ENCODE results near the gene RAB27B.
"Not testable (repeated sequence)": the region's sequence is repeated elsewhere in the genome, so short reads cannot be mapped to it uniquely, and the experiment has no call there.

Gene RAB27B

GRCh38 chr18:54845787-54846186 is 17.5 kb downstream of the RAB27B start:
- H3K4me3 ChIP-seq (ENCODE audit: low read depth, low read length): no peak overlapping the region
- no peaks in the 10 kb centered on the region for H3K9me3 ChIP-seq (ENCODE audit: control insufficient read depth, low read length)
- no peak overlapping the region for H2AFZ ChIP-seq
- no peak overlapping the region for H3K4me2 ChIP-seq (ENCODE audit: low read length)
- H3K36me3 ChIP-seq (ENCODE audit: control insufficient read depth, insufficient read depth, low read length): no peaks in the 10 kb centered on the region
- no peaks in the 10 kb centered on the region for H3K27me3 ChIP-seq (ENCODE audit: control insufficient read depth, insufficient read depth, low read length)
- no peak overlapping the region for H3K9ac ChIP-seq
- no peak overlapping the region for H3K27ac ChIP-seq
- H3K79me2 ChIP-seq: no peaks in the 10 kb centered on the region
- TF ChIP-seq, protein P1, sequence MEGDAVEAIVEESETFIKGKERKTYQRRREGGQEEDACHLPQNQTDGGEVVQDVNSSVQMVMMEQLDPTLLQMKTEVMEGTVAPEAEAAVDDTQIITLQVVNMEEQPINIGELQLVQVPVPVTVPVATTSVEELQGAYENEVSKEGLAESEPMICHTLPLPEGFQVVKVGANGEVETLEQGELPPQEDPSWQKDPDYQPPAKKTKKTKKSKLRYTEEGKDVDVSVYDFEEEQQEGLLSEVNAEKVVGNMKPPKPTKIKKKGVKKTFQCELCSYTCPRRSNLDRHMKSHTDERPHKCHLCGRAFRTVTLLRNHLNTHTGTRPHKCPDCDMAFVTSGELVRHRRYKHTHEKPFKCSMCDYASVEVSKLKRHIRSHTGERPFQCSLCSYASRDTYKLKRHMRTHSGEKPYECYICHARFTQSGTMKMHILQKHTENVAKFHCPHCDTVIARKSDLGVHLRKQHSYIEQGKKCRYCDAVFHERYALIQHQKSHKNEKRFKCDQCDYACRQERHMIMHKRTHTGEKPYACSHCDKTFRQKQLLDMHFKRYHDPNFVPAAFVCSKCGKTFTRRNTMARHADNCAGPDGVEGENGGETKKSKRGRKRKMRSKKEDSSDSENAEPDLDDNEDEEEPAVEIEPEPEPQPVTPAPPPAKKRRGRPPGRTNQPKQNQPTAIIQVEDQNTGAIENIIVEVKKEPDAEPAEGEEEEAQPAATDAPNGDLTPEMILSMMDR (IDR thresholded peaks at IDR 0.05): no peak
- no peaks in the 10 kb centered on the region for H3K4me1 ChIP-seq

GRCh38 chr18:54848121-54848520 is 19.8 kb downstream of the RAB27B start:
- Histone ChIP-seq H3K4me3 (ENCODE audit: low read depth, low read length) (no peak overlapping the region), H3K4me1 (no peaks in the 10 kb centered on the region), H3K79me2 (no peaks in the 10 kb centered on the region), H3K9ac (no peak overlapping the region), H3K36me3 (ENCODE audit: control insufficient read depth, insufficient read depth, low read length) (no peaks in the 10 kb centered on the region), H3K9me3 (ENCODE audit: control insufficient read depth, low read length) (no peaks in the 10 kb centered on the region), H3K27me3 (ENCODE audit: control insufficient read depth, insufficient read depth, low read length) (no peaks in the 10 kb centered on the region), H3K27ac (no peak overlapping the region), H2AFZ (no peak overlapping the region), H3K4me2 (ENCODE audit: low read length) (no peak overlapping the region)
- TF ChIP-seq, protein P1 (IDR thresholded peaks at IDR 0.05): no peak

GRCh38 chr18:54849683-54850082 is 21.4 kb downstream of the RAB27B start:
- no peaks in the 10 kb centered on the region for H3K27me3 ChIP-seq (ENCODE audit: control insufficient read depth, insufficient read depth, low read length)
- H3K4me2 ChIP-seq (ENCODE audit: low read length): no peak overlapping the region
- no peaks in the 10 kb centered on the region for H3K9me3 ChIP-seq (ENCODE audit: control insufficient read depth, low read length)
- no peak overlapping the region for H3K27ac ChIP-seq
- H3K4me3 ChIP-seq (ENCODE audit: low read depth, low read length): no peak overlapping the region
- H2AFZ ChIP-seq: no peak overlapping the region
- TF ChIP-seq, protein P1 (IDR thresholded peaks at IDR 0.05): no peak
- H3K36me3 ChIP-seq (ENCODE audit: control insufficient read depth, insufficient read depth, low read length): no peaks in the 10 kb centered on the region
- H3K79me2 ChIP-seq: no peaks in the 10 kb centered on the region
- no peaks in the 10 kb centered on the region for H3K4me1 ChIP-seq
- H3K9ac ChIP-seq: no peak overlapping the region

- no peaks in the 10 kb centered on the region for H3K27me3 ChIP-seq (ENCODE audit: control insufficient read depth, insufficient read depth, low read length)
- no peak overlapping the region for H3K4me2 ChIP-seq (ENCODE audit: low read length)
- no peak overlapping the region for H3K9ac ChIP-seq
- H3K4me1 ChIP-seq: no peaks in the 10 kb centered on the region
- no peak overlapping the region for H2AFZ ChIP-seq
- H3K36me3 ChIP-seq (ENCODE audit: control insufficient read depth, insufficient read depth, low read length): no peaks in the 10 kb centered on the region
- no peaks in the 10 kb centered on the region for H3K9me3 ChIP-seq (ENCODE audit: control insufficient read depth, low read length)
- no peak overlapping the region for H3K27ac ChIP-seq
- no peaks in the 10 kb centered on the region for H3K79me2 ChIP-seq
- H3K4me3 ChIP-seq (ENCODE audit: low read depth, low read length): no peak overlapping the region
- TF ChIP-seq, protein P1 (IDR thresholded peaks at IDR 0.05): no peak
Measured at GRCh38 chr18:54850598-54850997, 22.3 kb downstream of the RAB27B start.

DNA sequence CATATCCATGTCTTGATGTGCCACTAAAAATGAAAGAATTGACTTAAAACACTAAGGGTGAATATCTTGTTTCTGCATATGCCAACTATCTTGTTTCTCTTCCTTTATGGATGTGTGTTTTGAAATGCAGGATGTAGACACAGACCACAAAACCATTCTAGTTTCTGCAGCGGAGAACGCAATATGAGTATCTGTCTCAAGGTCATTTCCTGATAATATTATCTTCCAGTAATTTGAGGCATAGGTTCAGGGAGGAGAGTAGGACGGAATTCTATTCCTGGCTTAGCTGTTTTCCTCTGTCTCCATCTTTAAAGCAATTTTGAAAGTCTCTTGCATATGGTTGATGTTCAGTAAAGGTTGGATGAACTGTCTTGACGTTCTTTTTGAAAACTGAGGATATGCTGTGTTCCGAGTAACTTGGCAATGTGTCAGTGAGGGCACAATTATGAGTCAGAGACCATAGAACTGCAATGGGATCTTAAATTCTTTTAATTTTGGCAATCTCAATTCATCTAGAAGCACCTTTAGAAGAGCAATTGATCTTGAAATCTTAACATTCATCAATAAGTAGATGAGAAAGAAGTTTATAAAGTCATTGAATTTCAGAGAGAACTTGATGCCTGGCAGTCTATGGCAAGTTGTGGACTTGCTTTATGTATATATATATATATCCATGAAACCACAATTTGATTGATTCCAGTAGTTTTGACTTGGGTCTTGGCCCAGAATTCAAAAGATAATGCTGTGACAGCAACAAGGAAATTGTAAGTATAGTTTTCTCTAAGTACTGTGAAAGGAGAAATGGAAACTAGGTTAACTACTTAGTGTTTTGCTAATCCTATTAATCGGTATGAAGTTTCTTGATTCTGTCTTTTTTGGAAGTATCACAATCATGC is 24.8 kb downstream of the RAB27B start:
- no peaks in the 10 kb centered on the region for H3K9me3 ChIP-seq (ENCODE audit: control insufficient read depth, low read length)
- H3K4me2 ChIP-seq (ENCODE audit: low read length): no peak overlapping the region
- no peaks in the 10 kb centered on the region for H3K79me2 ChIP-seq
- peak overlapping the region; percentile 51 for H2AFZ ChIP-seq
- H3K27ac ChIP-seq: peak overlapping the region; percentile 69
- no peak overlapping the region for H3K4me3 ChIP-seq (ENCODE audit: low read depth, low read length)
- TF ChIP-seq, protein P1 (IDR thresholded peaks at IDR 0.05): no peak
- no peaks in the 10 kb centered on the region for H3K4me1 ChIP-seq
- H3K27me3 ChIP-seq (ENCODE audit: control insufficient read depth, insufficient read depth, low read length): no peaks in the 10 kb centered on the region
- H3K36me3 ChIP-seq (ENCODE audit: control insufficient read depth, insufficient read depth, low read length): no peaks in the 10 kb centered on the region
- H3K9ac ChIP-seq: no peak overlapping the region

DNA sequence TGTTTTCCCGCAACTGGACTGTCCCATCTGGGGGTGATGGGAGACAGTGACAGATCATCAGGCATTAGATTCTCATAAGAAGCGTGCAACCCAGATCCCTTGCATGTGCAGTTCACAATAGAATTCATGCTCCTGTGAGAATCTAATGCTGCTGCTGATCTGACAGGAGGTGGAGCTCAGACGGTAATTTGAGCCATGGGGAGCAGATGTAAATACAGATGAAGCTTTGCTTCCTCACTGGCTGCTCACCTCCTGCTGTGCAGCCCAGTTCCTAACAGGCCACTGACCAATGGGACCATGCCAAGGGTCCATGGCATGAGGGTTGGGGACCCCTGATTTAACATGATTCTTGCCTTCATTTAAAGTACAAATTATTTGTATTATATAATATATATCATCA is 26.8 kb downstream of the RAB27B start:
- H3K4me2 ChIP-seq (ENCODE audit: low read length); H3K9ac ChIP-seq; H3K79me2 ChIP-seq; H3K9me3 ChIP-seq (ENCODE audit: control insufficient read depth, low read length); H2AFZ ChIP-seq; H3K4me3 ChIP-seq (ENCODE audit: low read depth, low read length); H3K4me1 ChIP-seq; H3K36me3 ChIP-seq (ENCODE audit: control insufficient read depth, insufficient read depth, low read length); H3K27ac ChIP-seq; H3K27me3 ChIP-seq (ENCODE audit: control insufficient read depth, insufficient read depth, low read length): not testable (repeated sequence)
